Measurements from ENCODE around the gene CFAP57.

GRCh38 chr1:43267291-43267805, 95.2 kb downstream of the CFAP57 start:
- TF ChIP-seq POLR2A (IDR thresholded peaks at IDR 0.05) (no peak), CTCF (IDR thresholded peaks at IDR 0.05) (no peak)

Measured in ovary (tissue), 3 donors.